Stimulated activated CD4-positive, alpha-beta T cell treated with anti-CD3 and anti-CD28 coated beads, TNF-alpha, amount 100 ng/mL, for 1 hour (primary cell): ENCODE data around the gene SEZ6L2.
"Not testable (repeated sequence)": the region's sequence is repeated elsewhere in the genome, so short reads cannot be mapped to it uniquely, and the experiment has no call there.

Experiments used
- DNase-seq, 3 donors: peaks; one replicate each; pipeline ENCODE4 v3.0.0-alpha.2; 2020; ENCODE audit warnings: low read depth in 3 of 3, low spot score in 1 of 3

SEZ6L2 gene

DNA sequence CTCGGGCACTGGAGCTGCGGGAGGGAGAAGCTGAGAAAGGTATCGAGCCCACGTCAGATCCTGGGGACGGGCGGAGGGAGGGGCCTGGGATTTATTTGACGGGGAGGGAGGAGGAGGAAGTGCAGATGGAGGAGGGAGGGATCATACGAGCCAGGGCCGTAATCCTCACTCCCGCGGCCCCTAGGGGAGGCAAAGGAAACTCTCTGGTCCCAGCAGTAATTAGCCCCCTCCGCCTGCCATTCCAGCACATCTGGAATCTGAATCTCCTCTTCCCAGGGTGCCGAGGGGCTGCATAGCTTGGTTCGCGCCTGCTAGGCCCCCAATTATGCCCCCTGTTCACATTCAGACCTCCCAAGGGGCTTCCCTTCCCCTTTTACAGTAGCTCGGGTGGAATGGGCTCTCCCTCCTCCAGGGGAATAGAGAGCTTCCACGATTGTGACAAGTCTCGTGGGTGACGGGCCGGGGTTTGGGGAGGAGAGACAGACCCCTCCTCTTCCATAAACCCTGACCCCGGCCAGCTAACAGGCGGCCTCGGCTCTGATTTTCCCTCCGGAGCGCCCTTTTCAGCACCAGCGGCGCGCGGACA, at the start of gene SEZ6L2:
SEZ6L2 (minus strand) TSS at position 35 of the 586 bp plus-strand sequence. CDS start 531 bp downstream, outside the sequence.
- DNase-seq = peak in 1 of 3 donors; percentile 47

DNA sequence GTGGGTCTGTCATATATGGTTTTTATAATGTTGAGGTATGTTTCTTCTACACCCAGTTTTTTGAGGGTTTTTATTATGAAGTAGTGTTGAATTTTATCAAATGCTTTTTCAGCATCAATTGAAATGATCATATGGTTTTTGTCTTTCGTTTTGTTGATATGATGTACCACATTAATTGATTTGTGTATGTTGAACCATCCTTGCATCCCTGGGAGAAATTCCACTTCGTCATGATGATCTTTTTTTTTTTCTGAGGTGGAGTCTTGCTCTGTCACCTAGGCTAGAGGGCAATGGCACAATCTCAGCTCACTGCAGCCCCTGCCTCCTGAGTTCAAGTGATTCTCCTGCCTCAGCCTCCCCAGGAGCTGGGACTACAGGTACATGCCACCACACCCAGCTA, 48.5 kb upstream of the SEZ6L2 start:
- DNase-seq = no peak

DNA sequence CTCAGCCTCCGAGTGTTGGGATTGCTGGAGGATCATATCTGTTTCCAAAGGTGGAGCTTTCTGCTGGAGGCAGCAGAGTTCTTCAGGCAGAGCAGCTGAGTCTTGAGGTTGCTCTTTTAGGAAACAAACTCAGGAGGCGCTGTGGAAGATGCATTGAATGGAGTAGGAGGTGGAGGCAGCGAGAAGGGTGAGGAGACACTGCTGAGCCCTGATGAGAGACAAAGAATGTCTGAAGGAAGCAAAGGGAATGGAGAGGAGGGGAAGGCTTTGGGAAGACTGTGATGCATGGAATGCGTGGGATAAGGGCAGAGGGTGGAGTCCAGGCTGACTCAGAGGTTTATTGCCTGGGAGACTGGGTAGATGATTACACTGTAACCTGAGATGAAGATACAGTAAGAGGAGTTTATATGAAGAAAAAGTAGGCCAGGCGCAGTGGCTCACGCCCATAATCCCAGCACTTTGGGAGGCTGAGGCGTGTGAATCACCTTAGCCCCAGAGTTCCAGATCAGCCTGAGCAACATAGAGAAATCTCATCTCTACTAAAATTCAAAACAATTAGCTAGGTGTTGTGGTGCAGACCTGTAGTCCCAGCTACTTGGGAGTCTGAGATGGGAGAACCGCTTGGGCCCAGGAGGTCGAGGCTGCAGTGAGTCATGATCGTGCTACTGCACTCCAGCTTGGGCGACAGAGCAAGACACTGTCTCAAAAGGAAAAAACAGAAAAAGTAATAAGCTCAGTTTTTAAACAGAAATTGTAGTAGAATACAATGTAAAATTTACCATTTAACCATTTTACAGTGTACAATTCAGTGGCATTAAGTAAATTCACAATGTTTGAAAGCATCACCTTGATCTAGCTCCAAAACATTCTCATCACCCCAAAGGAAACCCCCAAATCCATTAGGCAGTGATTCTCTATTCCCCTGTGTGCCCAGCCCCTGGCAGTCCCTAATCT, 44.8 kb upstream of the SEZ6L2 start:
- no peak for DNase-seq

- no peak for DNase-seq
Measured at GRCh38 chr16:29940656-29941055, 41.3 kb upstream of the SEZ6L2 start.

DNA sequence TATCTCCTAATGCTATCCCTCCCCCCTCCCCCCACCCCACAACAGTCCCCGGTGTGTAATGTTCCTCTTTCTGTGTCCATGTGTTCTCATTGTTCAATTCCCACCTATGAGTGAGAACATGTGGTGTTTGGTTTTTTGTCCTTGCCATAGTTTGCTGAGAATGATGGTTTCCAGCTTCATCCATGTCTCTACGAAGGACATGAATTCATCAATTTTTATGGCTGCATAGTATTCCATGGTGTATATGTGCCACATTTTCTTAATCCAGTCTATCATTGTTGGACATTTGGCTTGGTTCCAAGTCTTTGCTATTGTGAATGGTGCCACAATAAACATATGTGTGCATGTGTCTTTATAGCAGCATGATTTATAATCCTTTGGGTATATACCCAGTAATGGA, 32.4 kb upstream of the SEZ6L2 start:
- not testable (repeated sequence) for DNase-seq

GRCh38 chr16:29927070-29927905, 27.9 kb upstream of the SEZ6L2 start:
- DNase-seq = no peak

DNA sequence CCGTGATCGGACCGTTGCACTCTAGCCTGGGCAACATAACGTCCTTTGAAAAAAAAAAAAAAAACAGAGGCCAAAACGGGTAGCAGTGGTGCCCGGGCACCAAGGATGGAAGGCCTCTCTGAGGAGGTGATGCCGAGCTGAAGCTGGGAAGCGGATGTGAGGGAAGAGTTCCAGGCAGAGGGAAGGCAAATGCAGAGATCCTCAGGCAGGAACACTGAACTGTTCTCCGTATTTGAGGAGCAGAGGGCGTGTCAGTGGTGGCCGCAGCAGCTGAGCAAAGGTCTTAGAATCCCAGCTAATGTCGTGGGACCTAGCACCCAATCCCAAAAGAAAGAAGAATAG, 27.3 kb upstream of the SEZ6L2 start:
- no peak for DNase-seq

DNA sequence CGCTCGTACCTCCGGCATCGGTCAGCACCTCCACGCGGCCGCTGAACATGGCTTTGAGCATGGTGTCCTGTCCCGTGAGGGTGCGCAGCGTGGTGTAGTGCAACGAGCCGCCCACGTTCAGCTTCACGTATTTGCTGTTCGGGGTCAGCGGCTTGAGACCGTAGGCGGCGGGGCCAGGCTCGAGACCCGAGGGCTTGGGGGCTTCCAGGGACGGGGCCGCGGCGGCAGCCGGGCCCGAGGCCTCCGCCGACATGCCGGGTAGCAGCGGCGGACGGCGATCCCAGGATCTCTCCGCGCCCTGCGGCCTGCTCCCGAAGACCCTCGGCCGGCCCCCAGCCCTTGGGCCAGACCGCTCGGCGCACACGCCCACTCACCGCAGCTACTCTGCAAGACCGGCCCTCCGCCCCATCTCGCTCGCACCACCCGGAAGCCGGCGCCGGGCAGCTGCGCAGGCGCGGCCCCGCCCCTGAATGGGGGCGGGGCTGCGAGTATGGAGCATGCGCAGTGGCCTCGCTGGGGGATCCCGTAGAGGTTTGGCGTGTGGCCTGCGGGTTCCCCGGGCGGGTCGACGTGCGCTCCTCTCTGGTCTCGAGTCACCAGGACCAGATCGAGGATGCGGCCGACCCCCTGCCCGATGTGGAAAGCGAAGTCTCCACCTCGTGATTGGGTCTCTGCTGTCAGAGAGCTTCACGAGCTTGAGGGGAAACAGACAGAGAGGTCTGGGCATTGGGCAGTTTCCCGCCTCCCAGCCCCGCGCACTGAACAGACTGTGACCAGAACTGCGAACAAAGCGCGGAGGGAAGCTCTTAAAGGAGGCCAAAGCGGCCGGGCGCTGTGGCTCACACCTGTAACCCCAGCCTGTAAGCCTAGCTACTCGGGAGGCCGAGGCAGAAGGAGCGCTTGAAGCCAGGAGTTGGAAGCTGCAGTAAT, 26.7 kb upstream of the SEZ6L2 start, which contains the start of gene KCTD13:
KCTD13 (minus strand) TSS at position 446 of the 930 bp plus-strand sequence; CDS start at position 253, 193 bp downstream.
- peak; percentile 70 to 93 (median 91) for DNase-seq

GRCh38 chr16:29925105-29925756, 25.9 kb upstream of the SEZ6L2 start:
- DNase-seq = no peak

DNA sequence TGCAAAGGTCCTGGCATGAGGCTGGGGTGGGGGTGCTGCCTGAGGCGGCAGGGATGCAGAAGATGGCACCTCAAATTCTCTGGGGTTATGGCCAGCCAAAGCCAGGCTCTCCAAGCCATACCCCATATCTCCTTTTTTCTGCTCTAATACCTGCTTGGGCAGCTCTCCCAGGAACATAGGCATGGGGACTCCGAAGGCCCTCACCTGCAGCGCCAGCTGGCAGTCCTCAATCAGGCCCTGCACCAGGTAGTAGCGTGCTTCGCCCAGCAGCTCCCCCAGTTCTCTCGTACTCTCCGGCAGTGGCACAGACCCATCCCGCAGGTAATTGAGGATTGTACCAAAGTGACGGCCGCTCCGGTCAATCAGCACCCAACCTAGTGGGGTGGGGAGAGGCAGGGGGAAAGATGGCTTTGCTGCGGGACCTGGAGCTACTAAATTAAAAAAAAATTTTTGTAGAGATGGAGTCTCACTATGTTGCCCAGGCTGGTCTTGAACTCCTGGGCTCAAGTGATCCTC, 23.7 kb upstream of the SEZ6L2 start:
- no peak for DNase-seq

DNA sequence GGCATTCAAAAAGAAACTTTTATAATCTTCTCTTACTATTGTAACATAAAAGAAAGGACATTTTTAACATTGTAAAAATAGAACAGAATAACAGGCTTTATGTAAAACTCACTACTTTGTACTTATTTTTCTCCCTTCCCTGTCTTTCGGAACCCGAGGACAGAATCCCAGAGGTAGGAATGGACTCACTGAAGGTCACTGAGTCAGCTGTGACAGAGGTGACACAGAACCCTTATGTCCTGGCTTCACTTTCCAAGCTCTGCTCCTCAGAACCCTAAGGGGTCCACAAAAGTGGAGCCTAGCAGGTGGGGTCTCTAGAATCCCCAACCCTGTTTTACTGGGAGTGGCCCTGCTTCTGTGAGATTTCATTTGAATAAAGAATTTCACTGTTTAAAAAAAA, 23.0 kb upstream of the SEZ6L2 start:
- DNase-seq = no peak

- DNase-seq = no peak
Measured at GRCh38 chr16:29921034-29921385, 21.7 kb upstream of the SEZ6L2 start.

- DNase-seq = no peak
Measured at GRCh38 chr16:29920288-29921033, 21.1 kb upstream of the SEZ6L2 start.

GRCh38 chr16:29916979-29917378, 17.6 kb upstream of the SEZ6L2 start:
- DNase-seq = no peak

- DNase-seq = no peak
Measured at GRCh38 chr16:29915590-29916247, 16.4 kb upstream of the SEZ6L2 start.

DNA sequence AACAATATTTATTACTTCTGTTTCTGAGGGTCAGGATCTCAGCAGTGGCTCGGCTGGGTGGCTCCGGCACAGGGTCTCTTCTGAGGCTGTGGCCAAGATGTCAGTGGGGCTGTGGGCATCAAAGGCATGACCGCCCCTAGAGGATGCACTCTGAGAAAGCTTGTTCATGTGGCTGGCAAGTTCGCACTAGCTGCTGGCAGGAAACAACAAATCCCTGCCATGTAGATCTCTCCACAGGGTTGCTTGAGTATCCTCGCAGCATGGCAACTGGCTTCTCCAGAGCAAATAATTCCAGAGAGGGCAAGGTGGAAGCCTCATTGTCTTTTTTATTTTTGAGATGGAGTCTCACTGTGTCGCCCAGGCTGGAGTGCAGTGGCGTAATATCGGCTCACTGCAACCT, 14.2 kb upstream of the SEZ6L2 start:
- DNase-seq = no peak

DNA sequence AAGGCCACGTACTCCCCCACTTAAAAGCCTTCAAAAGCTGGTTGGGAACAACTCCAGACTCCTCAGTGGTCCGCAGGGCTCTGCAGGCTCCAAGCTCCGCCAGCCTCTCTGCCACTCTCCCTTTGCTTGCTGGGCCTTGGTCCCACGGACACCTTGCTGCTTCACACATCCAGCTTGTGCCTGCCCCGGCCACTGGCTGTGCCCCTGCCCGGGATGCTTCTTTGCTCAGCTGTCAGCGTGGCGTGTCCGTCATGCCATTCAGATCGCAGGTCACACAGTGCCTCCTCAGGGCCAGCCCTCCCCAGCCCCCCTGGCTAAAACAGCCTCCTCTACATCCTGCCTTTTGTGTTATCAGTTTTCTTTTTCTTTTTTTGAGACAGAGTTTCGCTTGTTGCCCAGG, 12.7 kb upstream of the SEZ6L2 start:
- no peak for DNase-seq

GRCh38 chr16:29911676-29912010, 12.3 kb upstream of the SEZ6L2 start:
- DNase-seq = no peak
